Motor neuron (in vitro differentiated cells): Measurements from ENCODE around the gene ZNF474. TPM values are rescaled to one million over a fixed set of nuclear protein-coding genes. Genes with fewer than 3 reads are reported as not detected.

Experiments used
- ATAC-seq, 8 experiments: fragments of 200-7000 bp; cut with Tn5 transposase; replicated peaks in 6 of 8; 2 replicates each; pipeline ENCODE4 v1.8.0; 2021; ENCODE audit warnings: mild to moderate bottlenecking in 8 of 8, moderate library complexity in 8 of 8
- H3K27ac ChIP-seq, 2 donors: fragments of 250-450 bp; sonication (Bioruptor Pico); 2 replicates each; pipeline ENCODE4 v1.9.0; 2021; ENCODE audit warnings: antibody characterized with exemption in 2 of 2, mild to moderate bottlenecking in 2 of 2, moderate library complexity in 1 of 2
- H3K4me1 ChIP-seq, 2 donors: fragments of 250-450 bp; sonication (Bioruptor Pico); replicated peaks in 1 of 2; 2 replicates each; pipeline ENCODE4 v1.6.1; 2021; ENCODE audit warnings: antibody characterized with exemption in 2 of 2, mild to moderate bottlenecking in 2 of 2, moderate library complexity in 1 of 2
- H3K4me3 ChIP-seq, 5 donors: fragments of 250-450 bp; sonication (Bioruptor Pico); 2 replicates each; pipeline ENCODE4 v1.9.0; 2021; ENCODE audit warnings: antibody characterized with exemption in 5 of 5, mild to moderate bottlenecking in 5 of 5, moderate library complexity in 4 of 5
- WGBS, 10 experiments: fragments of 450-650 bp; shearing (Covaris generic); methylation state at CpG; one replicate each; pipeline ENCODE4 v1.0.0; 2022; 5-methylcytosine and 5-hydroxymethylcytosine counted together
- in situ Hi-C, 9 experiments: fragments of 400-800 bp; cut with MboI; loops; one replicate each; pipeline ENCODE4 v1.15.0; 2021; ENCODE audit warnings: low sequenced_read_pairs in 9 of 9, low pct_unique_long_range_greater_than_20kb in 2 of 9; ENCODE audit not compliant: unreplicated experiment in 9 of 9
- total RNA-seq, 8 experiments: library from RNA; unstranded; fragments of 300-600 nt; gene quantifications; 2 replicates each; pipeline versions ENCODE4 v1.2.3 to v1.2.4, GENCODE V29; 2022

ZNF474 gene
- total RNA-seq, 8 experiments from 2014 or later, result 0.21 to 15.9 (median 0.63) TPM

DNA sequence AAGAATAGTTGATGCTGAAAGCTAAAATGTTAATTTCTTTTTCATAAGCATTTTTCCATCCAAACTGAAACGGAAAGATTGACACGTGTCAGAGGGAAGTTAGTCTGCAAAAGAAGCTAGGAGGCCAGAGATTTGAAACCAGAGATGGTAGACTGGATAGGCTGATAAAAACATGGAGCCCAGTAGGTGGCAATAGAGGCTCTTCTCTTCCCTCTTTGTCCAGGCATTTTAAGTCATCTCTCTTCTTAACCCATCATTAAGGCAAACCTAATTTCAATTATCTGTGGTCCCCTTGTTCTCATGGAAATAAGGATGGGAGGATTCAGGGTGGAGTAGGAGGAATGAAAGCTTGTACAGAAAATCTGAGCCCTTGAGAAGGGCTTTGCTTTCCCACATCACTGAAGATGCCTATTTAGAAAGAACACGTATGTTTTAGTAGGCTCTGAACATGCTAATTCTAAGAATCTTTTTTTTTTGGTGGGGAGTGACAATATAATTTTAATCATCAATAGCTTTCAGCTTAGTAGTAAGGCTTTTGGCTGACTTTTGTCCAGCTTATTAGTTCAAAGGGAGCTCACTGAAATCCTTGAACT lies 66.6 kb downstream of the ZNF474 start:
- Histone ChIP-seq H3K27ac (no peak overlapping the region), H3K4me3 (no peak overlapping the region), H3K4me1 (peaks cover 11 to 22% of the 10 kb centered on the region in 2 donors)
- in situ Hi-C loops, result loop anchor here in 8 of 9 experiments (10.0 to 25.0 kb wide), 3 partner anchors 216 to 299 kb away; no protein-coding TSS in a partner anchor
- ATAC-seq, result peak; percentile 54 to 89 (median 76)
- WGBS, 10 experiments, result 0 to 100% (median 33%) methylated on average over 1 to 3 of the region's 3 CpGs

DNA sequence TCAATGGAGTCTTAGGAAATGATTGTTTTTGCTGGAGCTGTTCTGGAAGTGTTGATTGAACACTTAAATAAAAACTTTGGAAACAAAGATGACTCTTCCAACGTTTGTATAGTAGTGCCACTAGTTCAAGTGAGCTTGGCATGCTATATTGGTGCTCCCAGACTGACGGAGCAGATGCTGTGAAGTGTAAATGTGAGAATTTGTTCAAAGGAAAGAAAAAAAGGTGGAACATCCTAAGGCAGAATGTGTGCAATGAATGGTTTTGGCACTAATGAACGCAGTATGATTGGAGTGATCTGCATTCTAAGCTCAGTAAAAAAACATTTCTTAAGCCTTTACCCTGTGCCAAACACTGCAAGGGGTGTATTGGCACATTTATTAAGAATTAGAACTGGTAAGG lies 69.8 kb downstream of the ZNF474 start:
- no peak overlapping the region for H3K4me3 ChIP-seq
- WGBS, 10 experiments, result 13 to 100% (median 71%) methylated on average over 1 to 3 of the region's 3 CpGs; no CpG with 5 or more reads in 1 of the 10 experiments
- peaks cover 12 to 27% of the 10 kb centered on the region in 2 donors for H3K4me1 ChIP-seq
- no peak for ATAC-seq
- in situ Hi-C loops, result loop anchor here in 8 of 9 experiments (10.0 to 25.0 kb wide), 3 partner anchors 213 to 296 kb away; no protein-coding TSS in a partner anchor
- no peak overlapping the region for H3K27ac ChIP-seq

- in situ Hi-C loops, result no loop called here
- ATAC-seq, result peak in 5 of 8 experiments; percentile 57 to 97 (median 84)
Observed at GRCh38 chr5:122200450-122200849, 71.1 kb downstream of the ZNF474 start.

DNA sequence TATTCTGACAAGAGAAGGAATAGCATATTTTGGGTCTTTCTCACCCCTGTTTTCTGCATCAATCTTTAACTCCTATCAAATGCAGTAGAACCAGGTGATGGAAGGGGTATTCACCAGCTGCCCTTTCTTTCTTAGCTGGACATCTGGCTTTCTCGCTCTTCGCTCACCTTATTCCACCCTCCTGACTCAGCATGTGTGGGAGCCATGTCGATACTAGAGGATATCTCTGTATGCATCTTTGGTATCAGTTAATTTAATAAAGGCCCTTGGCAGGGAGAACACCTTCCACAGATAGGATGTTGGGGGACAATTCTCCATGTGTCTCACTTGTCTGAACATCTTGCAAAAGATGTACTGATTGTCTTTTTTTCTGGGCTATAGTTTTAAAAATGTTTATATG lies 71.5 kb downstream of the ZNF474 start:
- Histone ChIP-seq H3K4me3 (no peak overlapping the region), H3K4me1 (peaks cover 12 to 27% of the 10 kb centered on the region in 2 donors), H3K27ac (peak overlapping the region in 1 of 2 donors; percentile 35)
- in situ Hi-C loops, result no loop called here
- peak in 5 of 8 experiments; percentile 8 to 55 (median 41) for ATAC-seq
- 20 to 90% (median 62%) methylated on average over 2 to 3 of the region's 3 CpGs; no CpG with 5 or more reads in 3 of the 10 experiments for WGBS, 10 experiments

More at GRCh38 chr5:122200450-122200849, 71.1 kb downstream of the ZNF474 start:
- H3K27ac ChIP-seq, result no peak overlapping the region
- H3K4me1 ChIP-seq, result peaks cover 12 to 27% of the 10 kb centered on the region in 2 donors
- H3K4me3 ChIP-seq, result no peak overlapping the region

DNA sequence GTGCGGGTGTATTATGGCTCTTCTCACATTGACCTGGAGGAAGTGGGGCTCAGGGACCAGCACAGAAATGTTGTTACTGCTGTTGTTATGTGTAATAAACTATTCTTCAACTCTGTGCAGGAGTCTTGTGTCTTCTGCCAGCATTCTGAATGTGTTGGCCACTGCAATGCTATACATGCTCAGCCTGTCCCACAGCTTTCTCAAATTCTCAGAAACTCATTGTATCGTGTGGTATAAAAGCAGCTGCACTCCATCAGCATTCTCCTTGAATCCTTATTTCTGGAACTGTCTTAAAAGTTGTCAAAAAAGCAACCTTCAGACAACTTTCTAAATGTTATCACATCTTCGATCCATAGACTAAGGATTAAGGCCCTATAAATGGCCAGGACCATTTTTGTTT lies 72.0 kb downstream of the ZNF474 start:
- Histone ChIP-seq H3K27ac (peak overlapping the region in 1 of 2 donors; percentile 35), H3K4me3 (no peak overlapping the region), H3K4me1 (peaks cover 12 to 25% of the 10 kb centered on the region in 2 donors)
- WGBS, 10 experiments, result 33 to 100% (median 90%) methylated on average over 1 to 3 of the region's 3 CpGs; no CpG with 5 or more reads in 1 of the 10 experiments
- in situ Hi-C loops, result no loop called here
- ATAC-seq, result no peak

DNA sequence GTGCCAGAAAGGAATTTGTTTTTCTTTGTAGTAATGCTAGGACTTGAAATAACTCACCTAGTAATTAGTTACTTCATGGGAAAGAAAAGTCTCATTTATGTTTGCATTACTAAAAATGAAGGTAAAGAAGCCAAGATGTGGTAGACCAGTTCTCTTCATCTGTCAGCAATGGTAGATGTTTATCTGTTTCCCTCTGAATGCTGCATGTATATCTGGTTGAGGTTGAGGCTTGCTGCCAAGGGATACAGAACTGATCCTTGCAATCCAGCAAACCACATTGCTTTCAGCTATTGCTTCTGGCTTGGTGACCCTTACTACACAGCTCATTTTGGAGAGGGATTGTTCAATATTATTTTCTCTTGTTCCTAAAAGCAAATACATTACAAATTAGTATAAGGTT lies 73.6 kb downstream of the ZNF474 start:
- in situ Hi-C loops, result no loop called here
- ATAC-seq, result no peak

More for the DNA sequence above, 73.6 kb downstream of the ZNF474 start:
- Histone ChIP-seq H3K4me3 (no peak overlapping the region), H3K4me1 (peaks cover 12 to 25% of the 10 kb centered on the region in 2 donors), H3K27ac (no peak overlapping the region)

Other genes with a start within 250 kb of the ZNF474 start
- 10 to 100 TPM; 11.6 to 25.7 (median 14.5) TPM for gene SRFBP1, start 167.6 kb upstream of the ZNF474 start, total RNA-seq
- 100 to 1,000 TPM in 3 of 8 experiments, 10 to 100 TPM in 2, 1 to 10 TPM in 3; 1.0 to 147 (median 15.5) TPM for gene LOX, start 51.3 kb upstream of the ZNF474 start, total RNA-seq
- 10 to 100 TPM in 5 of 8 experiments, 1 to 10 TPM in 3; 1.6 to 42.3 (median 17.8) TPM for gene SNCAIP, start 182.7 kb downstream of the ZNF474 start, total RNA-seq